Brain microvascular endothelial cell (primary cell): Measurements from ENCODE around the gene SBF1.

Experiments used
- DNase-seq: peaks from one replicate; pipeline ENCODE4 v3.0.0-alpha.2; 2020
- H3K27ac ChIP-seq: fragments of 250-450 bp; sonication (Bioruptor Pico); 2 replicates; pipeline ENCODE4 v1.5.1; 2020; ENCODE audit warnings: mild to moderate bottlenecking, moderate library complexity
- H3K27me3 ChIP-seq: fragments of 250-450 bp; sonication (Bioruptor Pico); replicated peaks from 2 replicates; pipeline ENCODE4 v1.5.1; 2020; ENCODE audit warnings: mild to moderate bottlenecking
- H3K36me3 ChIP-seq: fragments of 250-450 bp; sonication (Bioruptor Pico); replicated peaks from 2 replicates; pipeline ENCODE4 v1.5.1; 2020; ENCODE audit warnings: mild to moderate bottlenecking
- H3K4me3 ChIP-seq: 2 replicates; pipeline ENCODE4 v1.5.1; 2011; ENCODE audit warnings: low read depth, mild to moderate bottlenecking, control low read depth, low read length, moderate library complexity
- CTCF ChIP-seq: IDR thresholded peaks from 2 replicates; pipeline ENCODE4 v1.5.1; 2011; ENCODE audit warnings: low read depth, mild to moderate bottlenecking, moderate library complexity, low read length, control low read depth, inconsistent platforms; ENCODE audit errors: missing control alignments
- in situ Hi-C: cut with HindIII; loops from 2 replicates; pipeline ENCODE4 v1.10.0; 2017; ENCODE audit warnings: low sequenced_read_pairs, low pct_ligation_motif_present

SBF1 gene

GRCh38 chr22:50406416-50407170, 68.2 kb downstream of the SBF1 start:
- TF ChIP-seq CTCF, result no peak
- Histone ChIP-seq H3K27ac (no peak overlapping the region), H3K36me3 (peaks cover 17% of the 10 kb centered on the region), H3K4me3 (no peak overlapping the region), H3K27me3 (no peaks in the 10 kb centered on the region)
- no peak for DNase-seq
- in situ Hi-C loops, result no loop called here

GRCh38 chr22:50403701-50404101, 71.1 kb downstream of the SBF1 start:
- Histone ChIP-seq H3K27me3 (no peaks in the 10 kb centered on the region), H3K4me3 (no peak overlapping the region), H3K36me3 (peaks cover 12% of the 10 kb centered on the region), H3K27ac (no peak overlapping the region)
- in situ Hi-C loops, result no loop called here
- no peak for DNase-seq
- no peak for TF ChIP-seq CTCF

GRCh38 chr22:50401907-50402306, 72.9 kb downstream of the SBF1 start:
- Histone ChIP-seq H3K36me3 (peaks cover 3% of the 10 kb centered on the region), H3K27ac (no peak overlapping the region), H3K27me3 (no peaks in the 10 kb centered on the region), H3K4me3 (no peak overlapping the region)
- in situ Hi-C loops, result no loop called here
- no peak for TF ChIP-seq CTCF
- no peak for DNase-seq

- no peak overlapping the region for H3K27ac ChIP-seq
- TF ChIP-seq CTCF, result no peak
- no peak for DNase-seq
- H3K4me3 ChIP-seq, result no peak overlapping the region
- in situ Hi-C loops, result no loop called here
- H3K27me3 ChIP-seq, result no peaks in the 10 kb centered on the region
- peaks cover 2% of the 10 kb centered on the region for H3K36me3 ChIP-seq
These were observed 73.9 kb downstream of the SBF1 start for GRCh38 chr22:50400931-50401330.

- Histone ChIP-seq H3K4me3 (no peak overlapping the region), H3K27me3 (no peaks in the 10 kb centered on the region), H3K27ac (no peak overlapping the region), H3K36me3 (peaks cover 2% of the 10 kb centered on the region)
- no peak for DNase-seq
- no peak for TF ChIP-seq CTCF
- in situ Hi-C loops, result no loop called here
These were observed 74.4 kb downstream of the SBF1 start for GRCh38 chr22:50400406-50400805.
